ENCODE results near the gene ARL4A.
"Not testable (repeated sequence)": the region's sequence is repeated elsewhere in the genome, so short reads cannot be mapped to it uniquely, and the experiment has no call there.

Gene ARL4A

DNA sequence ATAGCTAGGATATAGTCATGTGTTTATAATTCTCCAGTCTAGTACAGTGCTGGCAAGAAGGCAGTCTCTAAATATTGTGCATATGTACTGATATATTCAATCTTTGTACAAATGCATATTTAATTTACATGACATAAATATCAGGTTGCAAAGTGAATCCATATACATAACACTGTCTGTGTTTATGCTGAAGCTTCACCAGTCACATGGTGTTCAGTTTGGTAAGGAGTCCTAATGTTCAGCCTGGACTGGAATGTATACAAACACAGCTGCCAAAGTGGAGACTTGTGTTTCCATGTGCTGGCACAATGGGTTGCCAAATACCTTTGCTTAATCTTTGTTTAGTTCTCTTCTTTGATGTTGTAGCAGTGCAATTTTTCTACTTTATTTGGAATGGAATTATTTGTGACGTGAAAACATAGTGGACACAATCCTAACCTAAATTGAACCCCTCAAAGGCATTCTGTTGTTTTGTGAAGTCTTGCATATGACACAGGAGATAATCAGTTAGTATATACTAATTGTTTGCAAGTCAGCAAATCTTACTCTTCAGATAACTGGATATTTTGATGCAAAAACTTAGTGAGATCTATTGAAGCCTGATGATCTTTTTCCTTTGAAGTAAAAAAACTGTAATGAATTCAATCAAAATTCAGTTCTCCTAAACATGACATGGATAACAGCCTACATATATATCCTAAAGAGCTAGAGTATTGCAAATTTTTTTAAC is 17.3 kb upstream of the ARL4A start:
- no peak for TF ChIP-seq CTCF (IDR thresholded peaks at IDR 0.05)
- TF ChIP-seq ZFX (IDR thresholded peaks at IDR 0.05; ENCODE audit: borderline replicate concordance), result no peak
- no peak overlapping the region for H3K27ac ChIP-seq

DNA sequence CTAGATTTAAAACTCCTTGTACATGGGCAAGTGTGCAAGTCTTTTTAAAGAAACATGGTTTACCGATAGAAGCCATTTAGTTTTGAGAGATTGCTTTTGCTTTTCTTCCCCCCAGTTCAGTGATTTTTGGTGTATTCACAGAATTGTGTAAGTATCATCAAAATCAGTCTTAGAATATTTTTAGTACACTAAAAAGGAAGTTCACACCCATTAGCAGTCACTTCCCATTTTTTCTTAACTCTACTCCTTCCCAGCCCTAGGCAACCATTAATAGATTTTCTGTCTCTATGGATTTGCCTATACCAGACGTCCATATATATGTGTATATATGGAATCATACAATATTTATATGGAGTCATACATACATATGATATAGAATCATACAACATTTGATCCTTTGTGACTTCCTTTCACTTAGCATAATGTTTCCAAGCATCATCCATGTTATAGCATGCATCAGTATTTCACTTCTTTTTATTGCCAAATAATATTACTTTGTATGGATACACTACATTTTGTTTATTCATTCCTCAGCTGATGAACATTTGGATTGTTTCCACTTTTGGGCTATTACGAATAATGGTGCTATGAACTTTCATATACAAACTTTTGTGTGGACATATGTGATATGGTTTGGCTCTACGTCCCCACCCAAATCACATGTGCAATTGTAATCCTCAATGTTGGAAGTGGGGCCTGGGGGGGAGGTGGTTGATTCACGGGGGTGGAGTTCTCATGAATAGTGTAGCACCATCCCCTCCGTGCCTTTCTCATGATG is 16.5 kb upstream of the ARL4A start:
- TF ChIP-seq CTCF (IDR thresholded peaks at IDR 0.05), result no peak
- H3K27ac ChIP-seq, result no peak overlapping the region

DNA sequence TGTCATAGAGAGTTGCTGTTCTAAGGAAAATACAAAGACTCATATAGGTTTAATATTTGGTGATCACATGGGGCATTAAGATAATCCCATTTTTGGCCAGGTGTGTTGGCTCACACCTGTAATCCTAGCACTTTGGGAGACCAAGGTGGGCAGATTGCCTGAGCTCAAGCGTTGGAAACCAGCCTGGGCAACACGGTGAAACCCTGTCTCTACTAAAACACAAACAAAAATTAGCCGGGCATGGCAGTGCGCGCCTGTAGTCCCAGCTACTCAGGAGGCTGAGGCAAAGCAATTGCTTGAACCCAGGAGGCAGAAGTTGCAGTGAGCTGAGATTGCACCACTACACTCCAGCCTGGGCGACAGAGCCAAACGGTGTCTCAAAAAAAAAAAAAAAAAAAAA is 14.0 kb upstream of the ARL4A start:
- H3K27ac ChIP-seq, result not testable (repeated sequence)

DNA sequence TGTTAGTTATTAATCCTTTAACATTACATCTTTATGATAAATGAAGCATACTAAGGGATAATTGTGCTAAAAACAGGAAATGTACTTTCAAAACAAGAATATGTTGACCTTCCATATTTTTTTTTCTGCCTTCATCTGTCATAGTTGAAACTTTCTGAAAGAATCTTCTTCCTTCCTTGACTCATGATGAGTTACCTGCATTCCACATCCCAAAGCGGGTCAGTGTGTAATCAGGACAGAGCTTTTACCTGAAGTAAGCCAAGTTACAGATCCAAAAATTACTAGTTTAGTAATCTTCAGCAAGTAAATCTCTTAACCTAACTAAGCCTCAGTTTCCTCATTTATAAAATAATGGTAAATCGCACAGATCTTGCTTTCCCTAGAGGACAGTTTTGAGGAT is 13.4 kb upstream of the ARL4A start:
- TF ChIP-seq CTCF (IDR thresholded peaks at IDR 0.05), result no peak
- no peak for TF ChIP-seq ZFX (IDR thresholded peaks at IDR 0.05; ENCODE audit: borderline replicate concordance)

DNA sequence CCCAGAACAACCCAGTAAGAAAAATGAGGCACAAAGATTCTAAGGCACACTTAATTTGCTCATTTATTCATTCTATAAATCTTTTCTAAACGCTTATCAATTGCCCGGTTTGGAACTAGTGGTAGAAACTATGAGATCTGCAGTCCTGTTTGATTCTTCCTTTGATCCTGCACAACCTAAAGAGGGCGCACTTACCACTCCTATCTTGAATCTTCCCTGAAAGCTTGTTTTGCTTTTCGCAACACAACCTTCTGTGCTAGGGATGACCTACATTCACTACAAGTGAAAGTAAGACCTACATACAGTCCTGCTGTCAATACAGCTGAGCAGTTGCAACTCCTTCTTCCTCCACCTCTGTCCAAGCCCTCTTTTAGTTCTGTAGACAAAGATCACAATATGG is 12.6 kb upstream of the ARL4A start:
- TF ChIP-seq CTCF (IDR thresholded peaks at IDR 0.05), result peak; percentile 72
- TF ChIP-seq ZFX (IDR thresholded peaks at IDR 0.05; ENCODE audit: borderline replicate concordance), result no peak
- H3K27ac ChIP-seq, result no peak overlapping the region

More for the DNA sequence above, 13.4 kb upstream of the ARL4A start:
- H3K27ac ChIP-seq, result no peak overlapping the region

- H3K27ac ChIP-seq, result no peak overlapping the region
- TF ChIP-seq CTCF (IDR thresholded peaks at IDR 0.05) (peak; percentile 64), ZFX (IDR thresholded peaks at IDR 0.05; ENCODE audit: borderline replicate concordance) (no peak)
Measured at GRCh38 chr7:12683678-12684585, 3.5 kb upstream of the ARL4A start.

DNA sequence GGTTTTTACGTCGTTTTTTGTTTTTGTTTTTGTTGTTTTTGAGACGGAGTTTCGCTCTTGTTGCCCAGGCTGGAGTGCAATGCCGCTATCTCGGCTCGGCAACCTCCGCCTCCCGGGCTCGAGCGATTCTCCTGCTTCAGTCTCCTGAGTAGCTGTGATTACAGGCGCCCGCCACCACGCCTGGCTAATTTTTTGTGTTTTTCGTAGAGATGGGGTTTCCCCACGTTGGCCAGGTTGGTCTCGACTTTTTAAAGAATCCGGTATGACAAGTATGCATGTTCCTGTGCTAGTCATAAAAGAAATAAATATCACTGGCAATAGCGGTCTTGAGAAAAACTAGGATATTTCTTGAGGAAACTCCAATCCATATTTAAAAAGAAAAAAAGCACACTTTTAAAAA is 2.7 kb upstream of the ARL4A start:
- H3K27ac ChIP-seq, result no peak overlapping the region
- TF ChIP-seq ZFX (IDR thresholded peaks at IDR 0.05; ENCODE audit: borderline replicate concordance), result no peak
- TF ChIP-seq CTCF (IDR thresholded peaks at IDR 0.05), result no peak

Measured in 22Rv1 (cell line).